HG03103 (cell line): Measurements from ENCODE around the gene MAGI1.
"Not testable (repeated sequence)": the region's sequence is repeated elsewhere in the genome, so short reads cannot be mapped to it uniquely, and the experiment has no call there.

Source experiments
- ATAC-seq: cut with Tn5 transposase; IDR thresholded peaks from one replicate; pipeline ENCODE4 v1.9.1; 2021; ENCODE audit warnings: low read depth; ENCODE audit not compliant: unreplicated experiment

The MAGI1 gene

GRCh38 chr3:65559643-65560042, 479.1 kb downstream of the MAGI1 start:
- no peak for ATAC-seq

GRCh38 chr3:65558826-65559225, 479.9 kb downstream of the MAGI1 start:
- no peak for ATAC-seq

GRCh38 chr3:65557899-65558564, 480.7 kb downstream of the MAGI1 start:
- no peak for ATAC-seq

- no peak for ATAC-seq
Measured at GRCh38 chr3:65556934-65557577, 481.7 kb downstream of the MAGI1 start.

GRCh38 chr3:65552434-65552833, 486.3 kb downstream of the MAGI1 start:
- ATAC-seq: no peak

- ATAC-seq: no peak
Measured at GRCh38 chr3:65551945-65552344, 486.8 kb downstream of the MAGI1 start.

- ATAC-seq: no peak
Measured at GRCh38 chr3:65550137-65550536, 488.6 kb downstream of the MAGI1 start.

GRCh38 chr3:65549626-65549959, 489.1 kb downstream of the MAGI1 start:
- no peak for ATAC-seq

GRCh38 chr3:65548848-65549625, 489.7 kb downstream of the MAGI1 start:
- ATAC-seq: no peak

- ATAC-seq: no peak
Measured at GRCh38 chr3:65545429-65545828, 493.3 kb downstream of the MAGI1 start.

- not testable (repeated sequence) for ATAC-seq
Measured at GRCh38 chr3:65543391-65543790, 495.3 kb downstream of the MAGI1 start.

- ATAC-seq: no peak
Measured at GRCh38 chr3:65540666-65541065, 498.1 kb downstream of the MAGI1 start.

- no peak for ATAC-seq
Measured at GRCh38 chr3:65539616-65540015, 499.1 kb downstream of the MAGI1 start.

- no peak for ATAC-seq
Measured at GRCh38 chr3:65538101-65538500, 500.6 kb downstream of the MAGI1 start.

- no peak for ATAC-seq
Measured at GRCh38 chr3:65537109-65537508, 501.6 kb downstream of the MAGI1 start.

GRCh38 chr3:65535260-65535659, 503.5 kb downstream of the MAGI1 start:
- ATAC-seq: no peak

- ATAC-seq: no peak
Measured at GRCh38 chr3:65534805-65535204, 503.9 kb downstream of the MAGI1 start.

GRCh38 chr3:65532749-65533148, 506.0 kb downstream of the MAGI1 start:
- no peak for ATAC-seq

GRCh38 chr3:65532215-65532614, 506.5 kb downstream of the MAGI1 start:
- ATAC-seq: no peak

GRCh38 chr3:65531499-65531898, 507.2 kb downstream of the MAGI1 start:
- ATAC-seq: no peak

- no peak for ATAC-seq
Measured at GRCh38 chr3:65526656-65527055, 512.1 kb downstream of the MAGI1 start.

GRCh38 chr3:65524584-65524983, 514.1 kb downstream of the MAGI1 start:
- no peak for ATAC-seq
